Upper lobe of left lung (tissue), 4 donors: ENCODE measurements around the gene SLC66A2.

Source experiments
- CTCF ChIP-seq, 6 experiments: fragments of 450-650 bp in 4 of 6; fragments of 200-600 bp in 2 of 6; sonication (generic) in 2 of 6; IDR thresholded peaks; one replicate each; pipeline ENCODE4 v1.5.1; 2016 to 2019; ENCODE audit warnings: antibody characterized with exemption in 6 of 6
- POLR2A ChIP-seq, 4 donors: fragments of 450-650 bp; IDR thresholded peaks; one replicate each; pipeline ENCODE4 v1.5.1; 2016 to 2017; ENCODE audit warnings: antibody characterized with exemption in 4 of 4, mild to moderate bottlenecking in 2 of 4

- TF ChIP-seq POLR2A (IDR thresholded peaks at IDR 0.05): no peak
- TF ChIP-seq CTCF (IDR thresholded peaks at IDR 0.05): no peak
These were observed 7.2 kb downstream of the SLC66A2 start for GRCh38 chr18:79944126-79944731.
